ENCODE data around the gene FAM217A.

- TF ChIP-seq SP1 (IDR thresholded peaks at IDR 0.05; ENCODE audit: low read depth, low read length) = no peak
- no peak for TF ChIP-seq YY1 (IDR thresholded peaks at IDR 0.05; ENCODE audit: low read depth, low read length)
- no peak for TF ChIP-seq CTCF (IDR thresholded peaks at IDR 0.05; ENCODE audit: control extremely low read depth in 1 of 3, insufficient read depth in 1 of 3, low read depth in 1 of 3, low read length in 3 of 3)
- no peak for TF ChIP-seq BRCA1 (IDR thresholded peaks at IDR 0.05; ENCODE audit: low read depth, low read length)
- no peak for TF ChIP-seq RBBP5 (IDR thresholded peaks at IDR 0.05; ENCODE audit: borderline replicate concordance, low read depth, low read length)
- TF ChIP-seq POLR2AphosphoS5 (IDR thresholded peaks at IDR 0.05; ENCODE audit: low read depth, low read length) = no peak
- no peak for TF ChIP-seq POLR2A (IDR thresholded peaks at IDR 0.05; ENCODE audit: control extremely low read depth in 1 of 2, low read depth in 2 of 2, low read length in 2 of 2)
- no peak for TF ChIP-seq TEAD4 (IDR thresholded peaks at IDR 0.05; ENCODE audit: low read depth, low read length)
- TF ChIP-seq ZNF274 (IDR thresholded peaks at IDR 0.05; ENCODE audit: borderline replicate concordance, extremely low read depth, low read length) = no peak
- no peak for TF ChIP-seq SRF (IDR thresholded peaks at IDR 0.05; ENCODE audit: low read depth, low read length)
- TF ChIP-seq MAFK (IDR thresholded peaks at IDR 0.05; ENCODE audit: low read depth, low read length) = no peak
Measured at GRCh38 chr6:4049246-4049645, 29.7 kb downstream of the FAM217A start.

Data from H1 (cell line).